Measurements from ENCODE around the gene SPRED2.

GRCh38 chr2:65309699-65310098, 122.7 kb downstream of the SPRED2 start:
- TF ChIP-seq CTCF (IDR thresholded peaks at IDR 0.05; ENCODE audit: low read depth, low read length): no peak
- no peak for TF ChIP-seq POLR2A (IDR thresholded peaks at IDR 0.05; ENCODE audit: extremely low read depth, insufficient read length)
- no peak for TF ChIP-seq MYC (IDR thresholded peaks at IDR 0.05; ENCODE audit: low read depth, low read length)
